K562 (cell line): ENCODE data around the gene MRPL40. TPM values are rescaled to one million over a fixed set of nuclear protein-coding genes. Genes with fewer than 3 reads are reported as not detected.
A peak's percentile ranks its signal among the peaks of the same experiment; 100 is the strongest.

Source experiments
- ELF2 ChIP-seq: fragments of 250-450 bp; sonication (Bioruptor Pico); IDR thresholded peaks from 2 replicates; pipeline ENCODE4 v1.5.0; 2021; ENCODE audit warnings: mild to moderate bottlenecking
- NR2C1 ChIP-seq, 2 experiments: fragments of 450-650 bp; IDR thresholded peaks; 2 replicates each; pipeline ENCODE4 v1.6.1; 2017; ENCODE audit warnings: mild to moderate bottlenecking in 2 of 2, antibody characterized with exemption in 1 of 2, inconsistent platforms in 1 of 2, missing compliant biosample characterization in 1 of 2, missing genetic modification characterization in 1 of 2
- RBM39 ChIP-seq: fragments of 200-400 bp; formaldehyde crosslinking; optimal IDR thresholded peaks from 2 replicates; pipeline ENCODE3; 2018; ENCODE audit warnings: low read depth, low read length
- RFX1 ChIP-seq: fragments of 450-650 bp; IDR thresholded peaks from 2 replicates; pipeline ENCODE4 v1.6.1; 2016; ENCODE audit warnings: mild to moderate bottlenecking, moderate library complexity
- SAFB2 ChIP-seq: fragments of 200-400 bp; formaldehyde crosslinking; IDR thresholded peaks from 2 replicates; pipeline ENCODE4 v1.6.1; 2018; ENCODE audit warnings: borderline replicate concordance, low read length, low read depth, moderate library complexity; ENCODE audit not compliant: severe bottlenecking
- ZNF133 ChIP-seq: fragments of 250-450 bp; sonication (Bioruptor Pico); IDR thresholded peaks from 2 replicates; pipeline ENCODE4 v1.4.0; 2020; ENCODE audit warnings: mild to moderate bottlenecking
- ZNF263 ChIP-seq: sonication (generic); formaldehyde crosslinking; IDR thresholded peaks from 2 replicates; pipeline ENCODE4 v1.8.0; 2022; ENCODE audit warnings: mild to moderate bottlenecking, missing genetic modification reagents, borderline replicate concordance
- polyA plus RNA-seq, 8 experiments: library from polyadenylated mRNA; depleted of rRNA in 4 of 8; stranded (reverse) in 5 of 8; unstranded in 3 of 8; fragments of >200 nt; fragmentation: Nextera tagmentation in 2 of 8; fragmentation: Illumina TruSeq in 1 of 8; extraction: Ambion mirVana in 2 of 8; extraction: Trizol in 1 of 8; gene quantifications; 2 replicates each; pipeline versions ENCODE4 v1.2.1 to v1.2.3, GENCODE V29; 2011 to 2014; ENCODE audit warnings: inconsistent platforms in 1 of 8, missing spikeins in 1 of 8
- total RNA-seq, 7 experiments: library from RNA; depleted of rRNA in 6 of 7; stranded (reverse); fragments of >200 nt in 6 of 7; fragmentation: Illumina TruSeq in 2 of 7; extraction: Trizol in 2 of 7; gene quantifications; 2 replicates each; pipeline versions ENCODE4 v1.2.1 to v1.2.3, GENCODE V29; 2011 to 2021; ENCODE audit warnings: low replicate concordance in 1 of 7
- TF ChIP-seq, protein P1 (sequence below), 2 experiments: IDR thresholded peaks; 2 replicates each; pipeline ENCODE4 v1.6.1; 2012; ENCODE audit warnings: improper control_type of control experiment in 2 of 2, low read depth in 2 of 2, low read length in 2 of 2, borderline replicate concordance in 1 of 2
- TF ChIP-seq, protein P2 (sequence below): fragments of 450-650 bp; IDR thresholded peaks from 2 replicates; pipeline ENCODE4 v1.6.1; 2018; ENCODE audit not compliant: partially characterized antibody
- TF ChIP-seq, protein P3 (sequence below): sonication (generic); formaldehyde crosslinking; IDR thresholded peaks from 2 replicates; pipeline ENCODE4 v1.8.0; 2023; ENCODE audit warnings: missing genetic modification reagents, mild to moderate bottlenecking, borderline replicate concordance
- TF ChIP-seq, protein P4 (sequence below), 2 experiments: fragments of 450-650 bp in 1 of 2; sonication (generic) in 1 of 2; formaldehyde crosslinking; conservative IDR thresholded peaks; 2 replicates each; pipeline versions ENCODE4 v1.4.0 to v1.8.1; 2020 to 2022; ENCODE audit warnings: mild to moderate bottlenecking in 1 of 2, missing genetic modification reagents in 1 of 2

The MRPL40 gene
- total and polyA plus RNA-seq, 9 of the 15 experiments (the other 6 are each of a cell fraction or from before 2014, with no cell fraction given), result 132 to 652 (median 208) TPM

DNA sequence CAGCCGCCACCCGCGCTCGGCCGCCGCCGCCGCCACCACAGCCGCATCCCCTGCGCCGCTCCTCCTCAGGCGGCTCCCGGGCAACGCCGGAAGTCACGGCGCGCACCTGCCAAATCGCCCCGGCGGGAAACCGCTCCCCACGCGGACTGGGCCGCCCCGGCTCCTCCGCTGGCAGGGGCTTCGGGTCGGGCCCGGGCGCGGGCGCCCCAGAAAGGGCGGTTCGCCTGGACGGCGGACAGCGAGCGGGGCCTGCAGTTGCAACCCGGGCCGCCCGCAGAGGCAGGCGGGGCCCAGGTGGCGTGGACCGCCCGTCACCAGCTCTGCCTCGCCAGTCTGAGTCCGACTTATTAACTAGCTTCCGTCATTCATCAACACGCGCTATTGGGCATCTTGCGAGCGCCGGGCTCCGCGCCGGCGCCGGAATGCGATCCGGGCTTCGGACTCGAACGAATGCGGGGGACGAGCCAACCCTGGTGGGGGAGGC, 654 bp upstream of the MRPL40 start, which contains the start of gene HIRA (continued):
- TF ChIP-seq ZNF133 (CRISPR knock-in tag) (0 out of 2 replicates have a peak, but pooled peaks have one; percentile 53), RBM39 (no peak), SAFB2 (no peak), ELF2 (CRISPR knock-in tag) (peak; percentile 87; the same call in 1 of the 2 replicates), ZNF263 (no peak), NR2C1 (IDR thresholded peaks at IDR 0.05) (no peak), NR2C1 (tag; IDR thresholded peaks at IDR 0.05) (no peak), RFX1 (no peak)
- TF ChIP-seq, protein P1, sequence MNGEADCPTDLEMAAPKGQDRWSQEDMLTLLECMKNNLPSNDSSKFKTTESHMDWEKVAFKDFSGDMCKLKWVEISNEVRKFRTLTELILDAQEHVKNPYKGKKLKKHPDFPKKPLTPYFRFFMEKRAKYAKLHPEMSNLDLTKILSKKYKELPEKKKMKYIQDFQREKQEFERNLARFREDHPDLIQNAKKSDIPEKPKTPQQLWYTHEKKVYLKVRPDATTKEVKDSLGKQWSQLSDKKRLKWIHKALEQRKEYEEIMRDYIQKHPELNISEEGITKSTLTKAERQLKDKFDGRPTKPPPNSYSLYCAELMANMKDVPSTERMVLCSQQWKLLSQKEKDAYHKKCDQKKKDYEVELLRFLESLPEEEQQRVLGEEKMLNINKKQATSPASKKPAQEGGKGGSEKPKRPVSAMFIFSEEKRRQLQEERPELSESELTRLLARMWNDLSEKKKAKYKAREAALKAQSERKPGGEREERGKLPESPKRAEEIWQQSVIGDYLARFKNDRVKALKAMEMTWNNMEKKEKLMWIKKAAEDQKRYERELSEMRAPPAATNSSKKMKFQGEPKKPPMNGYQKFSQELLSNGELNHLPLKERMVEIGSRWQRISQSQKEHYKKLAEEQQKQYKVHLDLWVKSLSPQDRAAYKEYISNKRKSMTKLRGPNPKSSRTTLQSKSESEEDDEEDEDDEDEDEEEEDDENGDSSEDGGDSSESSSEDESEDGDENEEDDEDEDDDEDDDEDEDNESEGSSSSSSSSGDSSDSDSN (IDR thresholded peaks at IDR 0.05; ENCODE audit: borderline replicate concordance in 1 of 2, low read depth in 2 of 2, low read length in 2 of 2), result no peak
- TF ChIP-seq, protein P2, sequence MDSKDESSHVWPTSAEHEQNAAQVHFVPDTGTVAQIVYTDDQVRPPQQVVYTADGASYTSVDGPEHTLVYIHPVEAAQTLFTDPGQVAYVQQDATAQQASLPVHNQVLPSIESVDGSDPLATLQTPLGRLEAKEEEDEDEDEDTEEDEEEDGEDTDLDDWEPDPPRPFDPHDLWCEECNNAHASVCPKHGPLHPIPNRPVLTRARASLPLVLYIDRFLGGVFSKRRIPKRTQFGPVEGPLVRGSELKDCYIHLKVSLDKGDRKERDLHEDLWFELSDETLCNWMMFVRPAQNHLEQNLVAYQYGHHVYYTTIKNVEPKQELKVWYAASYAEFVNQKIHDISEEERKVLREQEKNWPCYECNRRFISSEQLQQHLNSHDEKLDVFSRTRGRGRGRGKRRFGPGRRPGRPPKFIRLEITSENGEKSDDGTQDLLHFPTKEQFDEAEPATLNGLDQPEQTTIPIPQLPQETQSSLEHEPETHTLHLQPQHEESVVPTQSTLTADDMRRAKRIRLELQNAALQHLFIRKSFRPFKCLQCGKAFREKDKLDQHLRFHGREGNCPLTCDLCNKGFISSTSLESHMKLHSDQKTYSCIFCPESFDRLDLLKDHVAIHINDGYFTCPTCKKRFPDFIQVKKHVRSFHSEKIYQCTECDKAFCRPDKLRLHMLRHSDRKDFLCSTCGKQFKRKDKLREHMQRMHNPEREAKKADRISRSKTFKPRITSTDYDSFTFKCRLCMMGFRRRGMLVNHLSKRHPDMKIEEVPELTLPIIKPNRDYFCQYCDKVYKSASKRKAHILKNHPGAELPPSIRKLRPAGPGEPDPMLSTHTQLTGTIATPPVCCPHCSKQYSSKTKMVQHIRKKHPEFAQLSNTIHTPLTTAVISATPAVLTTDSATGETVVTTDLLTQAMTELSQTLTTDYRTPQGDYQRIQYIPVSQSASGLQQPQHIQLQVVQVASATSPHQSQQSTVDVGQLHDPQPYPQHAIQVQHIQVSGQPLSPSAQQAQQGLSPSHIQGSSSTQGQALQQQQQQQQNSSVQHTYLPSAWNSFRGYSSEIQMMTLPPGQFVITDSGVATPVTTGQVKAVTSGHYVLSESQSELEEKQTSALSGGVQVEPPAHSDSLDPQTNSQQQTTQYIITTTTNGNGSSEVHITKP, result no peak
- TF ChIP-seq, protein P3, sequence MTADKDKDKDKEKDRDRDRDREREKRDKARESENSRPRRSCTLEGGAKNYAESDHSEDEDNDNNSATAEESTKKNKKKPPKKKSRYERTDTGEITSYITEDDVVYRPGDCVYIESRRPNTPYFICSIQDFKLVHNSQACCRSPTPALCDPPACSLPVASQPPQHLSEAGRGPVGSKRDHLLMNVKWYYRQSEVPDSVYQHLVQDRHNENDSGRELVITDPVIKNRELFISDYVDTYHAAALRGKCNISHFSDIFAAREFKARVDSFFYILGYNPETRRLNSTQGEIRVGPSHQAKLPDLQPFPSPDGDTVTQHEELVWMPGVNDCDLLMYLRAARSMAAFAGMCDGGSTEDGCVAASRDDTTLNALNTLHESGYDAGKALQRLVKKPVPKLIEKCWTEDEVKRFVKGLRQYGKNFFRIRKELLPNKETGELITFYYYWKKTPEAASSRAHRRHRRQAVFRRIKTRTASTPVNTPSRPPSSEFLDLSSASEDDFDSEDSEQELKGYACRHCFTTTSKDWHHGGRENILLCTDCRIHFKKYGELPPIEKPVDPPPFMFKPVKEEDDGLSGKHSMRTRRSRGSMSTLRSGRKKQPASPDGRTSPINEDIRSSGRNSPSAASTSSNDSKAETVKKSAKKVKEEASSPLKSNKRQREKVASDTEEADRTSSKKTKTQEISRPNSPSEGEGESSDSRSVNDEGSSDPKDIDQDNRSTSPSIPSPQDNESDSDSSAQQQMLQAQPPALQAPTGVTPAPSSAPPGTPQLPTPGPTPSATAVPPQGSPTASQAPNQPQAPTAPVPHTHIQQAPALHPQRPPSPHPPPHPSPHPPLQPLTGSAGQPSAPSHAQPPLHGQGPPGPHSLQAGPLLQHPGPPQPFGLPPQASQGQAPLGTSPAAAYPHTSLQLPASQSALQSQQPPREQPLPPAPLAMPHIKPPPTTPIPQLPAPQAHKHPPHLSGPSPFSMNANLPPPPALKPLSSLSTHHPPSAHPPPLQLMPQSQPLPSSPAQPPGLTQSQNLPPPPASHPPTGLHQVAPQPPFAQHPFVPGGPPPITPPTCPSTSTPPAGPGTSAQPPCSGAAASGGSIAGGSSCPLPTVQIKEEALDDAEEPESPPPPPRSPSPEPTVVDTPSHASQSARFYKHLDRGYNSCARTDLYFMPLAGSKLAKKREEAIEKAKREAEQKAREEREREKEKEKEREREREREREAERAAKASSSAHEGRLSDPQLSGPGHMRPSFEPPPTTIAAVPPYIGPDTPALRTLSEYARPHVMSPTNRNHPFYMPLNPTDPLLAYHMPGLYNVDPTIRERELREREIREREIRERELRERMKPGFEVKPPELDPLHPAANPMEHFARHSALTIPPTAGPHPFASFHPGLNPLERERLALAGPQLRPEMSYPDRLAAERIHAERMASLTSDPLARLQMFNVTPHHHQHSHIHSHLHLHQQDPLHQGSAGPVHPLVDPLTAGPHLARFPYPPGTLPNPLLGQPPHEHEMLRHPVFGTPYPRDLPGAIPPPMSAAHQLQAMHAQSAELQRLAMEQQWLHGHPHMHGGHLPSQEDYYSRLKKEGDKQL, result no peak
- TF ChIP-seq, protein P4, sequence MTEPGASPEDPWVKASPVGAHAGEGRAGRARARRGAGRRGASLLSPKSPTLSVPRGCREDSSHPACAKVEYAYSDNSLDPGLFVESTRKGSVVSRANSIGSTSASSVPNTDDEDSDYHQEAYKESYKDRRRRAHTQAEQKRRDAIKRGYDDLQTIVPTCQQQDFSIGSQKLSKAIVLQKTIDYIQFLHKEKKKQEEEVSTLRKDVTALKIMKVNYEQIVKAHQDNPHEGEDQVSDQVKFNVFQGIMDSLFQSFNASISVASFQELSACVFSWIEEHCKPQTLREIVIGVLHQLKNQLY (CRISPR knock-in tag; conservative IDR thresholded peaks at IDR 0.05), result peak in 1 of 2 experiments; percentile 38; a peak in 2 of 4 replicates
